ENCODE data around the gene ARHGAP10. TPM values are rescaled to one million over a fixed set of nuclear protein-coding genes. Genes with fewer than 3 reads are reported as not detected.

ARHGAP10 gene
- total RNA-seq (ENCODE audit: insufficient read depth, low replicate concordance), result 71.0 TPM

GRCh38 chr4:147731580-147732517 is at the start of gene ARHGAP10:
TSS of gene ARHGAP10 (plus strand) at chr4:147732088. CDS start at chr4:147732302, 214 bp downstream.
- DNase-seq (ENCODE audit: low spot score), result peak; percentile 94

GRCh38 chr4:147682755-147683154 is 49.1 kb upstream of the ARHGAP10 start:
- no peak for DNase-seq (ENCODE audit: low spot score)

- DNase-seq (ENCODE audit: low spot score), result peak; percentile 46
Measured at GRCh38 chr4:147683188-147683591, 48.7 kb upstream of the ARHGAP10 start.

GRCh38 chr4:147683717-147684700 is 47.9 kb upstream of the ARHGAP10 start, which contains the start of gene PRMT9:
TSS of gene PRMT9 (minus strand) at chr4:147684163. CDS start at chr4:147683987, 176 bp downstream.
- peak; percentile 91 for DNase-seq (ENCODE audit: low spot score)

DNA sequence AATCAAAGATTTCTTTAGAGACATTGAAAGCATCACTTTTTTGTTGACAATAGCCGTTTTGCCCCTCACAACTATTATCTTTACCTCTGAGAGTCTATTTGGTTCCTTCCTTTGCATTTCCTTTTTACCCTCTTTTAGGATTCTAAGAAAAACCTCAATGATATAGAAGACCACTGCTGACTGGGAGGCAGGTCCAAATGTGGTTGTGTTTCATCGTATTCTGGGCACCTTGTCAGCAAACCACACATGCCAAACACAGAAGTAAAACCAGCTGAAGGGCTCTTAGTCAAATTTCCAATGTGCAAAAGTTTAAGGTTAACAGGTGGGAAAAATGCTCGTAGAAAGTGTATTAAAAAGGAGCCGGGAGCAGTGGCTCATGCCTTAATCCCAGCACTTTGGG is 42.8 kb upstream of the ARHGAP10 start:
- DNase-seq (ENCODE audit: low spot score), result no peak

GRCh38 chr4:147691820-147692219 is 40.1 kb upstream of the ARHGAP10 start:
- no peak for DNase-seq (ENCODE audit: low spot score)

GRCh38 chr4:147693218-147693617 is 38.7 kb upstream of the ARHGAP10 start:
- DNase-seq (ENCODE audit: low spot score), result no peak

GRCh38 chr4:147696866-147697265 is 35.0 kb upstream of the ARHGAP10 start:
- no peak for DNase-seq (ENCODE audit: low spot score)

DNA sequence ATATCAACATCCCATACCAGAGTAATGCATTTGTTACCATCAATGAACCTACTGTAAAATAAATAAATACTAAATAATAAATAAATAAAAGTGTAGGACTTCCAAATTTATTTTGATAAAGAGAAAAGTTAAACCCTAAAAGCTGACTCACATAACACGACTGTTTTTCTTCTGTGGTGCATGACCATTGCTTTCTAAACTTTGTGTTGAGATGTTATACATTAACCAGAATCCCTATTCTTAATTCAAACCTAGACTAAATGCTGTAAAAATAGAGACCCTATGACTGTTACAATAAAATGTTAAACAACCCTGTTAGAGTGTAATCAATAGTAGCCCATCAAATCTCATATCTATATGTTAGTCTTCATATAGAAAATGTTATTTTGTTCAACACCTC is 27.0 kb upstream of the ARHGAP10 start:
- no peak for DNase-seq (ENCODE audit: low spot score)

DNA sequence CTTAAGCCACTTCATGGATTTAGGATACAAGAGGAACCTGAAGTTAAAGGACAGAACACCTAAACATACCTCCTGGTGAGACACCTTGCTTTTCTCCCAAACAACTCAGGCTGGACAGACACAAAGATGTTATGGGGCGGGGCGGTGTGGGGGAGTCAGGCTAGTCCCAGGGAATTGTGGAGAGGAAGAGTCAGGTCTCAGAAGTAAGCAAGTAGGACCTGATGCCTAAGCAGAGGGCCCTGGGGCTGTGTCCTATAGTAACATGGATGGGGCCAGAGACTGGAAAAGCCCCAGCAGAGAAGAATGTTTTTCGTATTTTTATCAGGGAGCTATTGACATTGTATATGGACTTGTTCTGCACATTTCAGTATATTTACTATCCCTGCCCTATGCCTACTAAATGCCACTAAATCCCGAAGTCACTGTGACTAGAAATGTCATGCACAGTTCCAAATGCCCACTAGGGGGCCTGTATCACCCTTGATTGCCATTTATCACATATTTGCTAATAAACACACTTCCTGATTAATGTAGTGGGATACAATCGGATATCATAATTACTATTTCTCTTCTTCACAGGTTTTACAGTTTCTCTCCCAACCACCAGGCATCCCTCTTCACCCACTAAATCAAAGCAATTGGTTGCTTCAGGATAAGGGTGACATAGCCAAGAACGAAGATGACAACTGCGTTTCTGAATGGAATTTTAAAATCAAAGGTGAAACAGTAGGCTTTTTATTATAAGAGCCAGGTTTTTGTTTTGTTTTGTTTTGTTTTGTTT is 23.8 kb upstream of the ARHGAP10 start:
- DNase-seq (ENCODE audit: low spot score), result peak; percentile 44

DNA sequence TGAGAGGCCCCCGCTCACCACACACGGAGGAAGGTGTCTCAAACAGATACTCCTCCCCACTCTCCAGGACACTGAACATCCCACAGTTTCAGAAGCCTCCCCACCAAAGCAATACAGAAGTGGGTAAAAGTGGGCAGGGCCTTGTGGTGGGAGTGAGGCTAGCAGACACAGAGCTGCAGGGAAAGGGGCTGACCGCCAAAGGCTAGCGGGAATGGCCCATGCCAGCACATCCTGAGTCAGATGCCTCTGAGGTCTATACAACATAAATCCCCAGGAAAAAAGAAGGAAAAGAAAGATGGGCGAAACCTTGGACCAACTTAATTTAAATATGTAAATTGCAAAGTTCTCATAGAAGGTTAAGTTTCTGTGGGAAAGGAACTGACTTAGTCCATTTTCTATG is 21.9 kb upstream of the ARHGAP10 start:
- no peak for DNase-seq (ENCODE audit: low spot score)

DNA sequence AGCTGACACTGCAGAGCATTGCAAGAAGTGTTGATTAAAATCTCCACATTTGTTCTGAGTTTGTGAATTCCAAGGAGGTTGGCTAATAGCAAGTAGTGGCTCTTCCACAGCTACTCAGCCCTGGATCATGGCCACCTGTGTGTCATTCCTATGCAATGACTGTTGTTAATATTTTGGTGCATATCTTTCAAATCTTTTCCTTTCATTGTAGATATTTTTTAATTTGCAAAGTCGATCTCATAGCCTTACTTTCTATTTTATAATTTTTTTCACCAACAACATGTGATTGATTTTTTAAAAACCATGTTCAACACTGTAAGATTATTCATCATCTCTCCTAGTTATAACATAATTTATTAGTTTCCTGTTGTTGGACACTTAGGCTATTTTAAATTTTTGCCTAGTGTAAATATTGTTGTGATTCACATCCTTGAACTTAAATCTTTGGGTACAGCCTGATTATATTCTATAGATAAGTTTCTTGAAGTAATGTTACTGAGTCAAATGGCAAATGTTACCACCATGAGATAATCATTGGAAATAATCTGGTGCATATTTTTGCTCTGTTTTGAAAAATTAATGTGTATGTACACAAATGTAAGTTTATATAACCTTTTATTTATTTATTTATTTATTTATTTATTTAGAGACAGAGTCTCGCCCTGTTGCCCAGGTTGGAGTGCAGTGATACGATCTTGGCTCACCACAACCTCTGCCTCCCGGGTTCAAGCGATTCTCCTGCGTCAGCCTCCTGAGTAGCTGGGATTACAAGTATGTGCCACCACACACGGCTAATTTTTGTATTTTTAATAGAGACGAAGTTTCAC is 17.1 kb upstream of the ARHGAP10 start:
- DNase-seq (ENCODE audit: low spot score), result no peak

GRCh38 chr4:147717878-147718277 is 14.0 kb upstream of the ARHGAP10 start:
- no peak for DNase-seq (ENCODE audit: low spot score)

DNA sequence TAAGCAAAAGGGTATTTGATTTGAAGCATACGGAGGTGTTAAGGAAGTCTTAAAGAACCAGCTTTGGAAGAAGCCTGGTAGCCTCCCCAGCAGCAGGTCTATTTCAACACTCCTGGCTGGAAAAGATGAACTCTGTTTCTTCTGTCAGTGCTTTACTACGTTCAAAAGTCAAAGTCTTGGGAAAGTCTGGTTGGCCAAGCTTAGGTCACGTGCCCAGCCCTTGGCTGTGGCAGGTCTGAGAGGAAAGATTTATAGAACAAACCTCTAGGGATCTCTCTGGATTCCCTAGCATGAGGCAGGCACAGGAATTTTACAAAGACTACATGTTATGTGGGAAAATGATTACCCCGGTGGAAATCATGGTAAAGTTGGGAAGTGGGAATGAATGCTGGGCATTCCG is 8.6 kb upstream of the ARHGAP10 start:
- peak; percentile 60 for DNase-seq (ENCODE audit: low spot score)

DNA sequence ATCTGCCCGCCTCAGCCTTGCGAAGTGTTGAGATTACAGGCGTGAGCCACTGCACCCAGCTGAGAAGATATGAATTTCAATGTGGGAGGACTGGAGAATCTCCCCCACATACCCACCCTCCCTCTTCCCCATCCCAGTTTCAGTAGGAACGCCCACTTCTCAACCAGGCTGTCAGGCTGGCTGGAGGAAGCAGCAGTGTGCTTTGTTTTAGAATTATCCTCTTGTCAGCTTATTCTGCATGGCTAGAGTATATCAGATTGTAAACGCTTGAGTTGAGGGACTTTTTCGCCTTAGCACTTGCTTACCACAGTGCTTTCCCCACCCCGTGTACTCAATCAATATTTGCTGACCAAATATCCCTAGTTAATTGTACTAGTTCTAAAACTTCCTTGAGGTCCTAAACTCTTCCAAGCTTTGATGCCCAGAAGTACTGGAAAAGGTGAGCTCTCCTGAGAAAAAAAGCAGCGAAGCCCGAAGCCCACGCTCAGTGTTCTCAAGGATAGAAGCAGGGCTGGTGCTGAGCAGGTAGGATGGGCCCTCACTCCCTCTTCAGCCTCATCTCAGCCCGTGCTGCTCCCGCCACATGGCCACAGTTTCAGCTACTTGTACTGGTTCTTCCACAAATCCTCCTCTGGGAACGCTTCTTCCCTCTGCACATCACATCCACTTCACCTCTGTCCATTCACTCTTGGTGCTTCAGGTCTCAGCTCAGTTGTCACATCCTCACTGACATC is 7.3 kb upstream of the ARHGAP10 start:
- no peak for DNase-seq (ENCODE audit: low spot score)

GRCh38 chr4:147725673-147726072 is 6.2 kb upstream of the ARHGAP10 start:
- no peak for DNase-seq (ENCODE audit: low spot score)

DNA sequence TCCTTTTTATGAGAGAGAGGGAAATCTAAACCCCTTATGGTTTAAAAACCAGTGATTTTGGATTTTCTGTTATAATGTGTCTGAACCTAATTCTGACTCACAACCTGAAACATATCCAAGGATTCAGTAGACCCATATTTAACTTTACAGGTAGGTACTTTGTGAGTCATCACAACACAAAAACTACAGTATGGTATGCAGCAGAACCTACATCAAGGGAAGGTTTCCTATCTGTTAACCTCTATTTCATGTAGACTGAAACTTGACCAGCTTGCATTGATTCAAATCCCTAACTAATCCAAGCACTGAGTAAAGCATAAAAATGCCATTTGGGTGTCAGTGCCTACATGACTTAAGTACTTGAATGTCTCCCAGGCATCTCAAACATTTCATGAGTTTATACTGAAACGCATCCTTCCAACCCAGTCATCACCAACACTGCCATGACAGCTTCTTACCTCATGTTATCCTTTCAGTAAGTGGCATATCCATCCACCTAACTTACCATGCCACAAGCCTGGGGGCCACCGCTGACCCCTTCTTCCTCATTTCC is 4.3 kb upstream of the ARHGAP10 start:
- DNase-seq (ENCODE audit: low spot score), result no peak

DNA sequence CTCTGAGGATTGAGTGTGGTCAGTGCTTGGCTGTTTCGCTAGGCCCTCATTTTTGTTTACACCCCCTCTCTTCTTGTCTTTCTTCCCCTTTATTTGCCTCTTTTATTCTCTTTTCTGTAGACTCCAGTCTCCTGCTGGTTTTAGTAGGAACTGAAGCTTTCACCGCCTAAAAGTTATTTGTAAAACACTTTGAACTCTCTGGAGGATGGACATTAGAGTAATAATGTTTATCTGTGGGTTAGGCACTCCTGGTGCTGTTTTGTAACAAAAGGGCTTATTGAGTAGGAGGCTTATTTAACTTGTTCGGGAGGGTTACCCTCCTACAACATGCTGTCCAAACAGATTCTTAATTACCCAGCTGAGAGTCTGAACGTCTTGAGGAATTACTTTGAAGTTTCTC is 1.6 kb upstream of the ARHGAP10 start:
- DNase-seq (ENCODE audit: low spot score), result peak; percentile 16

- DNase-seq (ENCODE audit: low spot score), result peak; percentile 65
Measured at GRCh38 chr4:147732518-147733235, 789 bp downstream of the ARHGAP10 start.
